HG02981 (cell line): Measurements from ENCODE around the gene HOGA1.
"Not testable (repeated sequence)": the region's sequence is repeated elsewhere in the genome, so short reads cannot be mapped to it uniquely, and the experiment has no call there.

Source experiments
- ATAC-seq: cut with Tn5 transposase; IDR thresholded peaks from one replicate; pipeline ENCODE4 v1.9.1; 2021; ENCODE audit warnings: mild to moderate bottlenecking, moderate library complexity; ENCODE audit not compliant: unreplicated experiment

The HOGA1 gene

GRCh38 chr10:97644936-97645335, 60.7 kb downstream of the HOGA1 start:
- no peak for ATAC-seq

GRCh38 chr10:97647556-97647955, 63.4 kb downstream of the HOGA1 start:
- ATAC-seq = no peak

GRCh38 chr10:97648562-97649404, 64.6 kb downstream of the HOGA1 start:
- ATAC-seq = peak; percentile 80

- ATAC-seq = not testable (repeated sequence)
Measured at GRCh38 chr10:97649405-97649750, 65.2 kb downstream of the HOGA1 start.

- ATAC-seq = no peak
Measured at GRCh38 chr10:97650726-97651125, 66.5 kb downstream of the HOGA1 start.

GRCh38 chr10:97651773-97652172, 67.6 kb downstream of the HOGA1 start:
- no peak for ATAC-seq

GRCh38 chr10:97656777-97657176, 72.6 kb downstream of the HOGA1 start:
- no peak for ATAC-seq

- no peak for ATAC-seq
Measured at GRCh38 chr10:97659589-97659988, 75.4 kb downstream of the HOGA1 start.
